Posterior vena cava (tissue), 2 donors: ENCODE data around the gene AKAP1. TPM values are rescaled to one million over a fixed set of nuclear protein-coding genes. Genes with fewer than 3 reads are reported as not detected.
"Not testable (repeated sequence)": the region's sequence is repeated elsewhere in the genome, so short reads cannot be mapped to it uniquely, and the experiment has no call there.

Source experiments
- DNase-seq: peaks from one replicate; pipeline ENCODE4 v3.0.0-alpha.2; 2020; ENCODE audit warnings: low spot score
- intact Hi-C, 2 donors: fragments of 100-400 bp; cut with DNase I; formaldehyde crosslinking; loops; one replicate each; pipeline versions ENCODE4 v1.14.1 to v1.14.2; 2022 to 2023
- total RNA-seq, 2 donors: library from RNA; stranded (reverse); fragmentation: NEBNext Ultra II Directional; extraction: Animal tissue kit (Norgen Biotek cat#: 25700); gene quantifications; one replicate each; pipeline ENCODE4 v1.2.1, GENCODE V29; 2021
- donor health status: DM: yes; HTN: yes; CAD: no.
- donor health status: DM: yes; HTN: yes; CAD: no.

The AKAP1 gene
- total RNA-seq, 2 donors from 2014 or later: 57.1 to 57.8 TPM

GRCh38 chr17:57102122-57102521 lies 17.1 kb downstream of the AKAP1 start:
- intact Hi-C loops: no loop called here
- DNase-seq: peak; percentile 4

GRCh38 chr17:57102660-57103059 lies 17.6 kb downstream of the AKAP1 start:
- intact Hi-C loops: not testable (repeated sequence)

GRCh38 chr17:57104461-57105175 lies 19.6 kb downstream of the AKAP1 start:
- intact Hi-C loops: no loop called here
- no peak for DNase-seq

More at GRCh38 chr17:57102660-57103059, 17.6 kb downstream of the AKAP1 start:
- not testable (repeated sequence) for DNase-seq

- intact Hi-C loops: no loop called here
- no peak for DNase-seq
Measured at GRCh38 chr17:57105591-57105990, 20.5 kb downstream of the AKAP1 start.

- intact Hi-C loops: no loop called here
- DNase-seq: no peak
Measured at GRCh38 chr17:57106107-57106835, 21.2 kb downstream of the AKAP1 start.

GRCh38 chr17:57106836-57107497 lies 21.9 kb downstream of the AKAP1 start:
- intact Hi-C loops: no loop called here
- no peak for DNase-seq

GRCh38 chr17:57107498-57108101 lies 22.6 kb downstream of the AKAP1 start:
- DNase-seq: no peak
- intact Hi-C loops: no loop called here

- DNase-seq: no peak
- intact Hi-C loops: no loop called here
Measured at GRCh38 chr17:57108671-57109392, 23.8 kb downstream of the AKAP1 start.

GRCh38 chr17:57109393-57110151 lies 24.5 kb downstream of the AKAP1 start:
- intact Hi-C loops: loop anchor here in 1 of 2 donors (10.0 kb wide), 1 partner anchor 105 kb away; no protein-coding TSS in a partner anchor
- DNase-seq: no peak

- intact Hi-C loops: loop anchor here in 1 of 2 donors (10.0 kb wide), 1 partner anchor 105 kb away; no protein-coding TSS in a partner anchor
- DNase-seq: no peak
Measured at GRCh38 chr17:57110152-57110542, 25.1 kb downstream of the AKAP1 start.

GRCh38 chr17:57110579-57111325 lies 25.7 kb downstream of the AKAP1 start:
- intact Hi-C loops: loop anchor here in 1 of 2 donors (10.0 kb wide), 1 partner anchor 106 kb away; no protein-coding TSS in a partner anchor
- DNase-seq: no peak

GRCh38 chr17:57111386-57111785 lies 26.3 kb downstream of the AKAP1 start:
- no peak for DNase-seq
- intact Hi-C loops: loop anchor here in 1 of 2 donors (10.0 kb wide), 1 partner anchor 107 kb away; no protein-coding TSS in a partner anchor

- intact Hi-C loops: loop anchor here in 1 of 2 donors (10.0 kb wide), 1 partner anchor 108 kb away; no protein-coding TSS in a partner anchor
- no peak for DNase-seq
Measured at GRCh38 chr17:57113011-57113410, 28.0 kb downstream of the AKAP1 start.

GRCh38 chr17:57113656-57114055 lies 28.6 kb downstream of the AKAP1 start:
- intact Hi-C loops: loop anchor here in 1 of 2 donors (10.0 kb wide), 1 partner anchor 109 kb away; no protein-coding TSS in a partner anchor
- DNase-seq: no peak

GRCh38 chr17:57114085-57114673 lies 29.1 kb downstream of the AKAP1 start:
- intact Hi-C loops: loop anchor here in 1 of 2 donors (10.0 kb wide), 1 partner anchor 109 kb away; no protein-coding TSS in a partner anchor
- no peak for DNase-seq

GRCh38 chr17:57115377-57115776 lies 30.3 kb downstream of the AKAP1 start:
- no peak for DNase-seq
- intact Hi-C loops: loop anchor here in 1 of 2 donors (10.0 kb wide), 1 partner anchor 111 kb away; no protein-coding TSS in a partner anchor

- DNase-seq: no peak
- intact Hi-C loops: loop anchor here in 1 of 2 donors (10.0 kb wide), 1 partner anchor 111 kb away; no protein-coding TSS in a partner anchor
Measured at GRCh38 chr17:57115916-57116315, 30.9 kb downstream of the AKAP1 start.
